ENCODE results near the gene ERLEC1. TPM values are rescaled to one million over a fixed set of nuclear protein-coding genes. Genes with fewer than 3 reads are reported as not detected.
"Not testable (repeated sequence)": the region's sequence is repeated elsewhere in the genome, so short reads cannot be mapped to it uniquely, and the experiment has no call there.

Gene ERLEC1
- total RNA-seq, 3 donors from 2014 or later: 82.9 to 114 (median 87.1) TPM

DNA sequence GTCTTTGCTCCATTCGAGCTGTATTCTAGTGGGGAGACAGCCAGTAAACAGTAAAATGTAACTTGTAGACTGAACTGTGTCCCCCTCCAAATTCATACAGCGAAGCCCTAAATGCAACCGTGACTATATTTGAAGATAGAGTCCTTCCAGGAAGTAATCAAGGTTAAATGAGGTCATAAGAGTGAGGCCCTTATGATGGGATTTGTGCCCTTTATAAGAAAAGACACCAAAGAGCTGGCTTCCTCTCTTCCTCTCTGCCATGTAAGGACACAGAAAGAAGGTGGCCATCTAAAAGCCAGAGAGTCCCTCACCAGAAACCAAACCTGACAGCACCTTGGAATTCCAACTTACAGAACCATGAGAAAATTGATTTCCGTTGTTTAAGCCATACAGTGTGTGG, 41.5 kb downstream of the ERLEC1 start:
- intact Hi-C loops (cut with DNase I; ENCODE audit: low total_unique reads): no loop called here
- H3K4me1 ChIP-seq: peaks cover 5% of the 10 kb centered on the region in 2 donors

DNA sequence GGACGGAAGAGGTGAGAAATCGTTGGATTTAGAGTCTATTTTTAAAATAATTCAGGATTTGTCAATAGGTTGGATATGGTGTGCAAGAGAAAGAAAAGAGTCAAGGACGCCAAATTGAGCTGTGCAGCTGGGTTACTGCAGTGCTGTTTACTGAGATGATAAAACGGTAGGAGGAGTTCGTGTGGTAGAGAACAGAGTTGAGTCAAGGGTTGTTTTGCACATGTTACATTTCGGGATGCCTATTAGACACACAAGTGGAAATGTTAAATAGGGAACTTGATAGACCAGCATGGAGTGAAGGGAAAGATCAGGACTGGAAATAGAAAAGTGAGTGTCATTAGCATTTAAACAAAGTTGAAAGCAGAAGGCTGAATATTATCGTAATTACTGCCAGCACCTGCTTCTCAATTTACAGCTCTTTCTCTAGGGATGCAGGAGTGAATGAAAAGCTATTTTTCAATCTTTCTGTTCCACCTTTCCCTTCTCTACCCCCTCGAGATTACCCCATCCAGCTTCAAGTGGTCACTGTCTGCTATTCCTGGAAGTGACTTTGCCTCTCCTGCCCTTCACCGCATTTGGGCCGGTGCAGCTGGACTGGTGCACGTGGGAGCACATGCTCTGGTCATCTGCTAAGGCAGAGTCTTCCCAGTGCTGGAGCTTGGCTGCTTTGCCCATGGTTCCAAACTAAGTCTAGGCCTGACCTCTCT, 42.6 kb downstream of the ERLEC1 start:
- intact Hi-C loops (cut with DNase I; ENCODE audit: low total_unique reads): no loop called here

More for the DNA sequence above, 41.5 kb downstream of the ERLEC1 start:
- no peak for TF ChIP-seq POLR2A (IDR thresholded peaks at IDR 0.05)
- TF ChIP-seq CTCF (IDR thresholded peaks at IDR 0.05): no peak
- TF ChIP-seq POLR2AphosphoS5 (IDR thresholded peaks at IDR 0.05): no peak
- Histone ChIP-seq H3K27ac (peak overlapping the region; percentile 85), H3K27me3 (no peaks in the 10 kb centered on the region), H3K36me3 (no peaks in the 10 kb centered on the region), H3K4me3 (no peak overlapping the region), H3K9me3 (no peaks in the 10 kb centered on the region)
- DNase-seq (ENCODE audit: low spot score in 2 of 2): no peak

DNA sequence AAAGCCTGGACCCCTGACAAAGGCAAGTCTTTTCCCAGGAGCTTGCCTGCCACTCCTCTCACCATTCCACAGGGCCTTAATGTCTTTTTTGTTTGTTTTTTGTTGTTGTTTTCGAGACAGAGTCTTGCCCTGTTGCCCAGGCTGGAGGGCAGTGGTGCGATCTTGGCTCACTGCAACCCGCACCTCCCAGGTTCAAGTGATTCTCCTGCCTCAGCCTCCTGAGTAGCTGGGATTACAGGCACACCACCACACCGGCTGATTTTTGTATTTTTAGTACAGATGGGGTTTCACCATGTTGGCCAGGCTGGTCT, 43.1 kb downstream of the ERLEC1 start:
- H3K4me3 ChIP-seq; H3K27me3 ChIP-seq; H3K27ac ChIP-seq; intact Hi-C loops (cut with DNase I; ENCODE audit: low total_unique reads); DNase-seq (ENCODE audit: low spot score in 2 of 2); H3K9me3 ChIP-seq; H3K4me1 ChIP-seq; H3K36me3 ChIP-seq: not testable (repeated sequence)

More for the DNA sequence above, 42.6 kb downstream of the ERLEC1 start:
- Histone ChIP-seq H3K9me3 (no peaks in the 10 kb centered on the region), H3K36me3 (no peaks in the 10 kb centered on the region), H3K4me3 (no peak overlapping the region), H3K4me1 (peaks cover 5% of the 10 kb centered on the region in 2 donors), H3K27ac (peak overlapping the region in 1 of 2 donors; percentile 85), H3K27me3 (no peaks in the 10 kb centered on the region)
- no peak for DNase-seq (ENCODE audit: low spot score in 2 of 2)
- TF ChIP-seq CTCF (IDR thresholded peaks at IDR 0.05) (no peak), POLR2AphosphoS5 (IDR thresholded peaks at IDR 0.05) (no peak), POLR2A (IDR thresholded peaks at IDR 0.05) (no peak)

DNA sequence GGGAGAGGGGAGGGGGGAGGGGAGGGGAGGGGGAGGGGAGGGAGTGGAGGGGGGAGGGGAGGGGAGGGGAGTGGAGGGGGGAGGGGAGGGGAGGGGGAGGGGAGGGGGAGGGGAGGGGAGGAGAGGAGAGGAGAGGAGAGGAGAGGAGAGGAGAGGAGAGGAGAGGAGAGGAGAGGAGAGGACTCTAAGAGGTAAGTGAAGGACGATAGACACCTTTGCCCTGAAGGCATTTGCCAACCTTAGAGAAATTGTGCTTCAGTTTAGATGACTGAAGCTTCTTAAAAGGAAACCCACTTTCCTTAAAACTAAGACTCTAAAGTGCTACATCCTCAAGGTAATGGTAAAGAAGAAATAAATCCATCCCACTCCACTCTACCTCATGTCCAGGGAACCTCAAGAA, 53.7 kb downstream of the ERLEC1 start:
- H3K27me3 ChIP-seq: no peaks in the 10 kb centered on the region
- intact Hi-C loops (cut with DNase I; ENCODE audit: low total_unique reads): no loop called here
- H3K4me3 ChIP-seq: no peak overlapping the region
- no peaks in the 10 kb centered on the region for H3K4me1 ChIP-seq
- no peaks in the 10 kb centered on the region for H3K9me3 ChIP-seq
- no peak overlapping the region for H3K27ac ChIP-seq
- DNase-seq (ENCODE audit: low spot score in 2 of 2): no peak
- TF ChIP-seq POLR2A (IDR thresholded peaks at IDR 0.05): no peak
- TF ChIP-seq CTCF (IDR thresholded peaks at IDR 0.05): no peak
- TF ChIP-seq POLR2AphosphoS5 (IDR thresholded peaks at IDR 0.05): no peak
- H3K36me3 ChIP-seq: no peaks in the 10 kb centered on the region

GRCh38 chr2:53841651-53842050, 54.8 kb downstream of the ERLEC1 start:
- DNase-seq (ENCODE audit: low spot score in 2 of 2); H3K36me3 ChIP-seq; H3K27ac ChIP-seq; H3K9me3 ChIP-seq; H3K4me3 ChIP-seq; intact Hi-C loops (cut with DNase I; ENCODE audit: low total_unique reads); H3K27me3 ChIP-seq; H3K4me1 ChIP-seq: not testable (repeated sequence)

- Histone ChIP-seq H3K9me3 (no peaks in the 10 kb centered on the region), H3K27me3 (no peaks in the 10 kb centered on the region), H3K4me1 (no peaks in the 10 kb centered on the region), H3K36me3 (no peaks in the 10 kb centered on the region), H3K4me3 (no peak overlapping the region), H3K27ac (no peak overlapping the region)
- TF ChIP-seq POLR2A (IDR thresholded peaks at IDR 0.05): no peak
- no peak for TF ChIP-seq CTCF (IDR thresholded peaks at IDR 0.05)
- TF ChIP-seq POLR2AphosphoS5 (IDR thresholded peaks at IDR 0.05): no peak
- DNase-seq (ENCODE audit: low spot score in 2 of 2): no peak
- intact Hi-C loops (cut with DNase I; ENCODE audit: low total_unique reads): no loop called here
These were observed 56.0 kb downstream of the ERLEC1 start for GRCh38 chr2:53842891-53843290.

All from breast epithelium (tissue), 4 donors.